K562 (cell line): ENCODE results near the gene NIPBL. TPM values are rescaled to one million over a fixed set of nuclear protein-coding genes. Genes with fewer than 3 reads are reported as not detected.

ENCODE experiments used
- ATF7 ChIP-seq: fragments of 450-650 bp; IDR thresholded peaks from 2 replicates; pipeline ENCODE4 v1.7.1; 2014; ENCODE audit warnings: mild to moderate bottlenecking, moderate library complexity
- BCL6 ChIP-seq: fragments of 250-450 bp; sonication (Bioruptor Pico); IDR thresholded peaks from 2 replicates; pipeline ENCODE4 v1.4.0; 2020
- CXXC5 ChIP-seq: fragments of 250-450 bp; sonication (Bioruptor Pico); IDR thresholded peaks from 2 replicates; pipeline ENCODE4 v1.8.0; 2022; ENCODE audit warnings: inconsistent platforms, mild to moderate bottlenecking, moderate library complexity
- ELK1 ChIP-seq: sonication (generic); formaldehyde crosslinking; IDR thresholded peaks from 2 replicates; pipeline ENCODE4 v1.8.1; 2022; ENCODE audit warnings: missing genetic modification reagents
- ERF ChIP-seq: fragments of 450-650 bp; formaldehyde crosslinking; IDR thresholded peaks from 2 replicates; pipeline ENCODE4 v1.4.0; 2020; ENCODE audit warnings: mild to moderate bottlenecking, mixed read lengths
- EZH2 ChIP-seq: IDR thresholded peaks from 2 replicates; pipeline ENCODE4 v1.6.1; 2012; ENCODE audit warnings: low read depth, mild to moderate bottlenecking, inconsistent platforms, low read length, borderline replicate concordance
- NFE2 ChIP-seq: IDR thresholded peaks from 2 replicates; pipeline ENCODE4 v1.6.1; 2014; ENCODE audit warnings: antibody characterized with exemption, low read depth
- NFIX ChIP-seq: fragments of 250-450 bp; sonication (Bioruptor Pico); IDR thresholded peaks from 2 replicates; pipeline ENCODE4 v1.4.0; 2020; ENCODE audit warnings: low read depth, mild to moderate bottlenecking, moderate library complexity
- POLR2B ChIP-seq: fragments of 450-650 bp; IDR thresholded peaks from 2 replicates; pipeline ENCODE4 v1.6.1; 2018; ENCODE audit warnings: low read depth; ENCODE audit not compliant: partially characterized antibody
- RAD21 ChIP-seq, 2 experiments: fragments of 250-450 bp in 1 of 2; fragments of 450-650 bp in 1 of 2; sonication (Bioruptor Pico) in 1 of 2; formaldehyde crosslinking in 1 of 2; IDR thresholded peaks in 1 of 2; conservative IDR thresholded peaks in 1 of 2; 2 replicates each; pipeline versions ENCODE4 v1.4.0 to v1.8.0; 2020 to 2022; ENCODE audit warnings: mild to moderate bottlenecking in 2 of 2, moderate library complexity in 1 of 2
- STAG1 ChIP-seq: sonication (generic); formaldehyde crosslinking; IDR thresholded peaks from 2 replicates; pipeline ENCODE4 v1.5.0; 2020; ENCODE audit warnings: missing genetic modification reagents, borderline replicate concordance
- TCF7L2 ChIP-seq: fragments of 150-350 bp; IDR thresholded peaks from 2 replicates; pipeline ENCODE4 v1.6.1; 2016; ENCODE audit warnings: low read depth, mild to moderate bottlenecking, low read length, moderate library complexity
- TCFL5 ChIP-seq: fragments of 250-450 bp; sonication (Bioruptor Pico); conservative IDR thresholded peaks from 2 replicates; pipeline ENCODE4 v1.6.1; 2021; ENCODE audit warnings: mild to moderate bottlenecking, moderate library complexity, matching md5 sums
- TOE1 ChIP-seq, 2 experiments: fragments of 450-650 bp in 1 of 2; sonication (generic) in 1 of 2; formaldehyde crosslinking in 1 of 2; IDR thresholded peaks; 2 replicates each; pipeline versions ENCODE4 v1.7.1 to v1.8.0; 2016 to 2022; ENCODE audit warnings: borderline replicate concordance in 2 of 2, mild to moderate bottlenecking in 2 of 2, antibody characterized with exemption in 1 of 2, inconsistent platforms in 1 of 2, low read depth in 1 of 2, missing genetic modification reagents in 1 of 2, moderate library complexity in 1 of 2
- UBTF ChIP-seq, 2 experiments: IDR thresholded peaks; 2 replicates each; pipeline ENCODE4 v1.6.1; 2012; ENCODE audit warnings: improper control_type of control experiment in 2 of 2, low read depth in 2 of 2, low read length in 2 of 2, borderline replicate concordance in 1 of 2
- ZNF274 ChIP-seq: IDR thresholded peaks from 2 replicates; pipeline ENCODE4 v1.6.1; 2011; ENCODE audit warnings: low read depth, mild to moderate bottlenecking, low read length, moderate library complexity, borderline replicate concordance
- ZNF41 ChIP-seq: fragments of 250-450 bp; sonication (Bioruptor Pico); conservative IDR thresholded peaks from 2 replicates; pipeline ENCODE4 v1.4.0; 2020; ENCODE audit warnings: mild to moderate bottlenecking
- ZNF449 ChIP-seq: fragments of 250-450 bp; sonication (Bioruptor Pico); IDR thresholded peaks from 2 replicates; pipeline ENCODE4 v1.8.0; 2022; ENCODE audit warnings: moderate library complexity, mild to moderate bottlenecking, inconsistent platforms
- ZNF699 ChIP-seq: fragments of 250-450 bp; sonication (Bioruptor Pico); IDR thresholded peaks from 2 replicates; pipeline ENCODE4 v1.8.0; 2021; ENCODE audit warnings: mild to moderate bottlenecking, moderate library complexity; ENCODE audit not compliant: insufficient replicate concordance
- ZNF830 ChIP-seq: fragments of 250-450 bp; sonication (Bioruptor Pico); IDR thresholded peaks from 2 replicates; pipeline ENCODE4 v1.5.0; 2021; ENCODE audit warnings: mild to moderate bottlenecking
- polyA plus RNA-seq, 8 experiments: library from polyadenylated mRNA; depleted of rRNA in 4 of 8; stranded (reverse) in 5 of 8; unstranded in 3 of 8; fragments of >200 nt; fragmentation: Nextera tagmentation in 2 of 8; fragmentation: Illumina TruSeq in 1 of 8; extraction: Ambion mirVana in 2 of 8; extraction: Trizol in 1 of 8; gene quantifications; 2 replicates each; pipeline versions ENCODE4 v1.2.1 to v1.2.3, GENCODE V29; 2011 to 2014; ENCODE audit warnings: inconsistent platforms in 1 of 8, missing spikeins in 1 of 8
- total RNA-seq, 7 experiments: library from RNA; depleted of rRNA in 6 of 7; stranded (reverse); fragments of >200 nt in 6 of 7; fragmentation: Illumina TruSeq in 2 of 7; extraction: Trizol in 2 of 7; gene quantifications; 2 replicates each; pipeline versions ENCODE4 v1.2.1 to v1.2.3, GENCODE V29; 2011 to 2021; ENCODE audit warnings: low replicate concordance in 1 of 7
- TF ChIP-seq, protein P1 (sequence below): fragments of 450-650 bp; IDR thresholded peaks from 2 replicates; pipeline ENCODE4 v1.6.1; 2018; ENCODE audit warnings: mild to moderate bottlenecking, low read depth; ENCODE audit not compliant: partially characterized antibody

NIPBL gene
- total and polyA plus RNA-seq, 9 of the 15 experiments (the other 6 are each of a cell fraction or from before 2014, with no cell fraction given), result 12.9 to 56.7 (median 38.9) TPM

GRCh38 chr5:36876299-36876964, at the start of gene NIPBL (continued):
- TF ChIP-seq NFIX (CRISPR knock-in tag) (no peak), BCL6 (CRISPR knock-in tag) (no peak), ELK1 (CRISPR knock-in tag) (no peak), ZNF449 (CRISPR knock-in tag) (no peak), CXXC5 (CRISPR knock-in tag) (peak; percentile 65), RAD21 (CRISPR knock-in tag; conservative IDR thresholded peaks at IDR 0.05 in 1 of 2, IDR thresholded peaks at IDR 0.05 in 1 of 2) (no peak), ERF (peak; percentile 13; the same call in 1 of the 2 replicates), ATF7 (peak; percentile 52; the same call in 1 of the 2 replicates), EZH2 (no peak), ZNF699 (CRISPR knock-in tag) (no peak), ZNF41 (CRISPR knock-in tag) (no peak), NFE2 (no peak), ZNF274 (no peak), TCF7L2 (no peak), ZNF830 (CRISPR knock-in tag) (no peak), STAG1 (no peak), UBTF (IDR thresholded peaks at IDR 0.05; ENCODE audit: borderline replicate concordance in 1 of 2, low read depth in 2 of 2, low read length in 2 of 2) (peak; percentile 98), POLR2B (peak; percentile 58), TCFL5 (CRISPR knock-in tag) (no peak), TOE1 (IDR thresholded peaks at IDR 0.05; ENCODE audit: borderline replicate concordance) (no peak), TOE1 (CRISPR knock-in tag; IDR thresholded peaks at IDR 0.05; ENCODE audit: borderline replicate concordance, low read depth) (no peak)
- TF ChIP-seq, protein P1, sequence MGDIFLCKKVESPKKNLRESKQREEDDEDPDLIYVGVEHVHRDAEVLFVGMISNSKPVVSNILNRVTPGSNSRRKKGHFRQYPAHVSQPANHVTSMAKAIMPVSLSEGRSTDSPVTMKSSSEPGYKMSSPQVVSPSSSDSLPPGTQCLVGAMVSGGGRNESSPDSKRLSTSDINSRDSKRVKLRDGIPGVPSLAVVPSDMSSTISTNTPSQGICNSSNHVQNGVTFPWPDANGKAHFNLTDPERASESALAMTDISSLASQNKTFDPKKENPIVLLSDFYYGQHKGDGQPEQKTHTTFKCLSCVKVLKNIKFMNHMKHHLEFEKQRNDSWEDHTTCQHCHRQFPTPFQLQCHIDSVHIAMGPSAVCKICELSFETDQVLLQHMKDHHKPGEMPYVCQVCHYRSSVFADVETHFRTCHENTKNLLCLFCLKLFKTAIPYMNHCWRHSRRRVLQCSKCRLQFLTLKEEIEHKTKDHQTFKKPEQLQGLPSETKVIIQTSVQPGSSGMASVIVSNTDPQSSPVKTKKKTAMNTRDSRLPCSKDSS, result no peak
